PC-9 (cell line): ENCODE results near the gene TTC27. TPM values are rescaled to one million over a fixed set of nuclear protein-coding genes. Genes with fewer than 3 reads are reported as not detected.

Experiments used
- BruUV-seq: library from RNA; stranded (reverse); fragments of 400-500 nt; replicated peaks from 2 replicates; lab custom pipeline; 2021; lab: Mats Ljungman, UMichigan
- CTCF ChIA-PET: fragments of 300-600 bp; sonication (Branson Sonifier 250); formaldehyde crosslinking; loops from one replicate; lab custom pipeline; 2022; ENCODE audit warnings: antibody characterized with exemption; lab: Charles Lee
- POLR2A ChIA-PET: fragments of 300-600 bp; sonication (Branson Sonifier 250); formaldehyde crosslinking; loops from one replicate; lab custom pipeline; 2022; ENCODE audit warnings: antibody characterized with exemption; ENCODE audit not compliant: unreplicated experiment; lab: Charles Lee
- DNase-seq, 2 experiments: peaks; one replicate each; pipeline versions ENCODE4 v3.0.0 to v3.0.0-alpha.2; 2015 to 2022; ENCODE audit warnings: mixed read lengths in 1 of 2
- H2AFZ ChIP-seq: fragments of 200-600 bp; sonication (generic); 2 replicates; pipeline ENCODE4 v1.8.1; 2017; ENCODE audit warnings: antibody characterized with exemption
- H3F3A ChIP-seq: fragments of 200-600 bp; sonication (generic); 2 replicates; pipeline ENCODE4 v1.8.1; 2017; ENCODE audit warnings: antibody characterized with exemption, mild to moderate bottlenecking, low read depth; ENCODE audit not compliant: insufficient read depth
- H3K27ac ChIP-seq: fragments of 200-600 bp; sonication (generic); 2 replicates; pipeline ENCODE4 v1.6.1; 2016; ENCODE audit warnings: mixed run types
- H3K27me3 ChIP-seq: fragments of 200-600 bp; sonication (generic); 2 replicates; pipeline ENCODE4 v1.6.1; 2016; ENCODE audit warnings: low read depth, mixed run types; ENCODE audit not compliant: insufficient read depth
- H3K36me3 ChIP-seq: fragments of 200-600 bp; sonication (generic); 2 replicates; pipeline ENCODE4 v1.6.1; 2016; ENCODE audit warnings: low read depth, mixed run types
- H3K4me1 ChIP-seq: fragments of 200-600 bp; sonication (generic); replicated peaks from 2 replicates; pipeline ENCODE4 v1.6.1; 2016; ENCODE audit warnings: mixed run types; ENCODE audit not compliant: insufficient read depth
- H3K4me2 ChIP-seq: fragments of 200-600 bp; sonication (generic); 2 replicates; pipeline ENCODE4 v1.6.1; 2017; ENCODE audit warnings: mixed run types
- H3K4me3 ChIP-seq: fragments of 200-600 bp; sonication (generic); 2 replicates; pipeline ENCODE4 v1.6.1; 2016; ENCODE audit warnings: mixed run types
- H3K79me2 ChIP-seq: fragments of 200-600 bp; sonication (generic); 2 replicates; pipeline ENCODE4 v1.6.1; 2017; ENCODE audit warnings: low read depth, mixed run types
- H3K9me2 ChIP-seq: fragments of 200-600 bp; sonication (generic); 2 replicates; pipeline ENCODE4 v1.8.1; 2017; ENCODE audit warnings: mild to moderate bottlenecking; ENCODE audit not compliant: insufficient read depth
- H3K9me3 ChIP-seq: fragments of 200-600 bp; sonication (generic); 2 replicates; pipeline ENCODE4 v1.8.1; 2016; ENCODE audit warnings: low read depth; ENCODE audit not compliant: insufficient read depth
- H4K20me1 ChIP-seq: fragments of 200-600 bp; sonication (generic); 2 replicates; pipeline ENCODE4 v1.8.1; 2017; ENCODE audit not compliant: insufficient read depth
- EZH2 ChIP-seq: fragments of 200-600 bp; sonication (generic); IDR thresholded peaks from 2 replicates; pipeline ENCODE4 v1.8.0; 2017; ENCODE audit warnings: antibody characterized with exemption, low read depth
- intact Hi-C: fragments of 100-400 bp; cut with micrococcal nuclease; formaldehyde crosslinking; loops from one replicate; pipeline ENCODE4 v1.10.0; 2022; ENCODE audit not compliant: unreplicated experiment
- total RNA-seq: library from RNA; stranded (reverse); gene quantifications from 2 replicates; pipeline ENCODE4 v1.2.3, GENCODE V29; 2021
- TF ChIP-seq, protein P1 (sequence below): fragments of 200-600 bp; sonication (generic); conservative IDR thresholded peaks from 2 replicates; pipeline ENCODE4 v1.6.1; 2017; ENCODE audit warnings: mixed run types, antibody characterized with exemption, mild to moderate bottlenecking, moderate library complexity

The TTC27 gene
- total RNA-seq, 1 experiment from 2014 or later: 12.8 TPM

DNA sequence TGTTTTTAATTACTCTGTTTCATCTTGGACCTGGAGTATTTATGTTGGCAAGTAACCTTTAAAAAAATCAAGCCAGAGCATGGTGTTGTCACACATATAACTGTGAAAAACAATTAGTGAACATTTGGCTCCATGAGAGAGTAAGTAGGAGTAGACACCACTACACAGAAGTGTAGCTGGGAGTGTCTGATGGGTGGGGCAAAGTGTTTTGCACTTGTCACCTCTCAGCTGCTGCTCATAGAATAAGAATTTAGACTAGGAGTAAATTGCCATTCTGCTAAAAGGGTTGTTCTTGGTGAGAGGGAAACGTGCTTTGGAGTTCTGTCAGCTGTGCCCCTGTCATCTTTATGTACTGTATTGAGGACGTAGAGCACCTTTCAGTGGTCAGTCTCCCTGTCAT, 114.5 kb downstream of the TTC27 start:
- Histone ChIP-seq H3K27me3 (no peaks in the 10 kb centered on the region), H3K4me2 (no peak overlapping the region), H3K9me3 (no peaks in the 10 kb centered on the region; the same call in 1 of the 2 replicates), H3K36me3 (no peaks in the 10 kb centered on the region), H3K4me1 (no peaks in the 10 kb centered on the region), H3K79me2 (no peaks in the 10 kb centered on the region), H4K20me1 (no peaks in the 10 kb centered on the region; the same call in 1 of the 2 replicates), H3K27ac (no peak overlapping the region), H2AFZ (no peak overlapping the region), H3F3A (no peaks in the 10 kb centered on the region), H3K4me3 (no peak overlapping the region), H3K9me2 (0 out of 2 replicates have a peak, but pooled peaks cover 4% of the 10 kb centered on the region)
- intact Hi-C loops: no loop called here
- no TSS peak for BruUV-seq
- POLR2A ChIA-PET: no interaction called here
- CTCF ChIA-PET: no interaction called here
- DNase-seq: no peak
- TF ChIP-seq, protein P1, sequence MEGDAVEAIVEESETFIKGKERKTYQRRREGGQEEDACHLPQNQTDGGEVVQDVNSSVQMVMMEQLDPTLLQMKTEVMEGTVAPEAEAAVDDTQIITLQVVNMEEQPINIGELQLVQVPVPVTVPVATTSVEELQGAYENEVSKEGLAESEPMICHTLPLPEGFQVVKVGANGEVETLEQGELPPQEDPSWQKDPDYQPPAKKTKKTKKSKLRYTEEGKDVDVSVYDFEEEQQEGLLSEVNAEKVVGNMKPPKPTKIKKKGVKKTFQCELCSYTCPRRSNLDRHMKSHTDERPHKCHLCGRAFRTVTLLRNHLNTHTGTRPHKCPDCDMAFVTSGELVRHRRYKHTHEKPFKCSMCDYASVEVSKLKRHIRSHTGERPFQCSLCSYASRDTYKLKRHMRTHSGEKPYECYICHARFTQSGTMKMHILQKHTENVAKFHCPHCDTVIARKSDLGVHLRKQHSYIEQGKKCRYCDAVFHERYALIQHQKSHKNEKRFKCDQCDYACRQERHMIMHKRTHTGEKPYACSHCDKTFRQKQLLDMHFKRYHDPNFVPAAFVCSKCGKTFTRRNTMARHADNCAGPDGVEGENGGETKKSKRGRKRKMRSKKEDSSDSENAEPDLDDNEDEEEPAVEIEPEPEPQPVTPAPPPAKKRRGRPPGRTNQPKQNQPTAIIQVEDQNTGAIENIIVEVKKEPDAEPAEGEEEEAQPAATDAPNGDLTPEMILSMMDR: no peak
- no peak for TF ChIP-seq EZH2

GRCh38 chr2:32743480-32744236, 115.8 kb downstream of the TTC27 start:
- H3K27me3 ChIP-seq: no peaks in the 10 kb centered on the region
- intact Hi-C loops: no loop called here
- no peaks in the 10 kb centered on the region; the same call in 1 of the 2 replicates for H3K9me3 ChIP-seq
- CTCF ChIA-PET: interaction anchor here (0.5 kb wide), 1 partner anchor 613 kb away, joined by 9 read pairs; no protein-coding TSS in a partner anchor
- H3F3A ChIP-seq: no peaks in the 10 kb centered on the region
- H3K27ac ChIP-seq: no peak overlapping the region
- H3K4me2 ChIP-seq: no peak overlapping the region
- H3K36me3 ChIP-seq: no peaks in the 10 kb centered on the region
- no peak for DNase-seq
- no peak overlapping the region for H2AFZ ChIP-seq
- BruUV-seq: no TSS peak
- H3K4me3 ChIP-seq: no peak overlapping the region
- H4K20me1 ChIP-seq: no peaks in the 10 kb centered on the region
- H3K4me1 ChIP-seq: no peaks in the 10 kb centered on the region
- no peaks in the 10 kb centered on the region for H3K79me2 ChIP-seq
- peaks cover 7% of the 10 kb centered on the region; the same call in 1 of the 2 replicates for H3K9me2 ChIP-seq
- POLR2A ChIA-PET: no interaction called here
- no peak for TF ChIP-seq EZH2
- TF ChIP-seq, protein P1: no peak

DNA sequence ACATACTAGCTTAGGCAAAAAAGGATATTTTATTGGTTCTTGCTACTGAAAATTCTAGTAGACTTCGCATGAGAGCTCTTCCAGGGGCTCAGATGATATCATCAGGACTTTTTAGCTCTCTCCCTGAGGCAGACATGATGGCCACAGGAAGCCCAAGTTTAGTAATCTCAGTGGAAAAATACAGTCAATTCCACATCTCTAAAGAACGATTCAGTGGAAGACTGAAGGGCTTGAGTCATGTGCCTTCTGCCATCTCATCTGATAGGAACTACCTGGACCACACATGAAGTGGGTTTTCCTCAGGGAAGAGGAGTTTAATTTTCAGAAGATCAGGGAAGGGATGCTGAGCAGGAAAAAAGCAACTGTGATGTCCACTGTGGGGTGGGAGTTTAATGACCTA, 117.3 kb downstream of the TTC27 start:
- H3K9me3 ChIP-seq: no peaks in the 10 kb centered on the region
- no peaks in the 10 kb centered on the region for H3K27me3 ChIP-seq
- no peak overlapping the region for H3K4me2 ChIP-seq
- no peaks in the 10 kb centered on the region for H4K20me1 ChIP-seq
- POLR2A ChIA-PET: no interaction called here
- no peak for DNase-seq
- H3K27ac ChIP-seq: no peak overlapping the region
- no peaks in the 10 kb centered on the region for H3F3A ChIP-seq
- CTCF ChIA-PET: no interaction called here
- intact Hi-C loops: no loop called here
- H2AFZ ChIP-seq: no peak overlapping the region
- no peak overlapping the region for H3K4me3 ChIP-seq
- TF ChIP-seq, protein P1: no peak
- no peak for TF ChIP-seq EZH2
- no peaks in the 10 kb centered on the region for H3K79me2 ChIP-seq
- H3K4me1 ChIP-seq: no peaks in the 10 kb centered on the region
- BruUV-seq: no TSS peak
- H3K36me3 ChIP-seq: no peaks in the 10 kb centered on the region
- H3K9me2 ChIP-seq: peaks cover 4% of the 10 kb centered on the region; the same call in 1 of the 2 replicates
